Esophagus squamous epithelium (tissue), 4 donors: ENCODE measurements around the gene CSMD2.

Source experiments
- POLR2A ChIP-seq, 4 donors: fragments of 450-650 bp; IDR thresholded peaks; one replicate each; pipeline ENCODE4 v1.6.1; 2017; ENCODE audit warnings: antibody characterized with exemption in 4 of 4, mild to moderate bottlenecking in 4 of 4, moderate library complexity in 3 of 4
- TF ChIP-seq, protein P1 (sequence below), 6 experiments: fragments of 450-650 bp in 4 of 6; fragments of 200-600 bp in 2 of 6; sonication (generic) in 2 of 6; IDR thresholded peaks; one replicate each; pipeline ENCODE4 v1.5.1; 2016 to 2019; ENCODE audit warnings: antibody characterized with exemption in 6 of 6, mild to moderate bottlenecking in 4 of 6, moderate library complexity in 4 of 6

DNA sequence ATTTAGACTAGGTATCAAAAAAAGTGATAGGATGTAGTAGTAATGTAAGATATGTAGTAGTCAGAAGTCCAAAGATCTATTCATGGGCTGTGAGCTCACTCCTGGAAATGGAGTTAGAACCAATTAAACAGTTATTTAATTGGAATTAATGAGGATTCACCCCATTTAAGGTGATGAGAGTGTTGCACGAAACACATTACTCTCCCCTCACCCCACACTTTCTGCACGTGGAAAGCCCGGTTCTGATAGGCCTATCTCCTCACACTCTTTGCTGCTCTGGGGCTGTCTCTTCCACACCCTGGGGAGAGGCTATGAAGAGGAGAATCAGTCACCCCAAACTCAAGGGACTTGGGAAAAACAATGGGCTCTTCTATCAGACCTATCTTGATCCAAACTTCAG is 174.7 kb downstream of the CSMD2 start:
- no peak for TF ChIP-seq POLR2A (IDR thresholded peaks at IDR 0.05)
- TF ChIP-seq, protein P1, sequence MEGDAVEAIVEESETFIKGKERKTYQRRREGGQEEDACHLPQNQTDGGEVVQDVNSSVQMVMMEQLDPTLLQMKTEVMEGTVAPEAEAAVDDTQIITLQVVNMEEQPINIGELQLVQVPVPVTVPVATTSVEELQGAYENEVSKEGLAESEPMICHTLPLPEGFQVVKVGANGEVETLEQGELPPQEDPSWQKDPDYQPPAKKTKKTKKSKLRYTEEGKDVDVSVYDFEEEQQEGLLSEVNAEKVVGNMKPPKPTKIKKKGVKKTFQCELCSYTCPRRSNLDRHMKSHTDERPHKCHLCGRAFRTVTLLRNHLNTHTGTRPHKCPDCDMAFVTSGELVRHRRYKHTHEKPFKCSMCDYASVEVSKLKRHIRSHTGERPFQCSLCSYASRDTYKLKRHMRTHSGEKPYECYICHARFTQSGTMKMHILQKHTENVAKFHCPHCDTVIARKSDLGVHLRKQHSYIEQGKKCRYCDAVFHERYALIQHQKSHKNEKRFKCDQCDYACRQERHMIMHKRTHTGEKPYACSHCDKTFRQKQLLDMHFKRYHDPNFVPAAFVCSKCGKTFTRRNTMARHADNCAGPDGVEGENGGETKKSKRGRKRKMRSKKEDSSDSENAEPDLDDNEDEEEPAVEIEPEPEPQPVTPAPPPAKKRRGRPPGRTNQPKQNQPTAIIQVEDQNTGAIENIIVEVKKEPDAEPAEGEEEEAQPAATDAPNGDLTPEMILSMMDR (IDR thresholded peaks at IDR 0.05): no peak
